ENCODE measurements around the gene PLAAT2. TPM values are rescaled to one million over a fixed set of nuclear protein-coding genes. Genes with fewer than 3 reads are reported as not detected.
A peak's percentile ranks its signal among the peaks of the same experiment; 100 is the strongest.

Gene PLAAT2
- total and polyA plus RNA-seq, 11 donors, result 0.11 to 3.8 (median 0.42) TPM; not detected in 7

DNA sequence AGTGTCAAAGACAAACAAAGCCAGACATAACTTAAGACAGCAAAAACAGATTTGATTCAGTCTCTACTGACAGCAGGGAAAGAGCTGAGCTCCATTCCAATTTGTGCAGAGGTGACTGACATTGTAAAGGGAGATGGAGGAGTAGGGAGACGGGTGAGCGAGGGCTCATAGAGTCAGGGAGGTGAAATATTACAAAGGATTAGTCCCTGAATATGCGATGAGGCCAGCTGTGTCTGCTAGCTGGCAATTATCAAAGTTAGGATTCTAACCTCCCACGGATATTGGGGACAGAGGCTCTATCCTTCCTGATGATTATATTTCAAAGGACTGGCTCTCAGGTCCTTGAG lies 8.3 kb downstream of the PLAAT2 start:
- H3K27me3 ChIP-seq, result no peaks in the 10 kb centered on the region
- peak overlapping the region in 1 of 12 donors; percentile 63 for H3K27ac ChIP-seq
- no peak overlapping the region for H3K4me3 ChIP-seq
- DNase-seq, result no peak
- 57 to 62% (median 59%) methylated on average over 4 of the region's 4 CpGs for WGBS, 4 donors
- no peaks in the 10 kb centered on the region for H3K36me3 ChIP-seq
- ATAC-seq, result no peak
- H3K4me1 ChIP-seq, result peaks cover 0 to 18% (median 0%) of the 10 kb centered on the region in 12 donors
- TF ChIP-seq, protein P1, sequence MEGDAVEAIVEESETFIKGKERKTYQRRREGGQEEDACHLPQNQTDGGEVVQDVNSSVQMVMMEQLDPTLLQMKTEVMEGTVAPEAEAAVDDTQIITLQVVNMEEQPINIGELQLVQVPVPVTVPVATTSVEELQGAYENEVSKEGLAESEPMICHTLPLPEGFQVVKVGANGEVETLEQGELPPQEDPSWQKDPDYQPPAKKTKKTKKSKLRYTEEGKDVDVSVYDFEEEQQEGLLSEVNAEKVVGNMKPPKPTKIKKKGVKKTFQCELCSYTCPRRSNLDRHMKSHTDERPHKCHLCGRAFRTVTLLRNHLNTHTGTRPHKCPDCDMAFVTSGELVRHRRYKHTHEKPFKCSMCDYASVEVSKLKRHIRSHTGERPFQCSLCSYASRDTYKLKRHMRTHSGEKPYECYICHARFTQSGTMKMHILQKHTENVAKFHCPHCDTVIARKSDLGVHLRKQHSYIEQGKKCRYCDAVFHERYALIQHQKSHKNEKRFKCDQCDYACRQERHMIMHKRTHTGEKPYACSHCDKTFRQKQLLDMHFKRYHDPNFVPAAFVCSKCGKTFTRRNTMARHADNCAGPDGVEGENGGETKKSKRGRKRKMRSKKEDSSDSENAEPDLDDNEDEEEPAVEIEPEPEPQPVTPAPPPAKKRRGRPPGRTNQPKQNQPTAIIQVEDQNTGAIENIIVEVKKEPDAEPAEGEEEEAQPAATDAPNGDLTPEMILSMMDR (IDR thresholded peaks at IDR 0.05), result no peak
- TF ChIP-seq POLR2A (IDR thresholded peaks at IDR 0.05), result no peak
- no peaks in the 10 kb centered on the region for H3K9me3 ChIP-seq
- intact Hi-C loops (cut with DNase I), result no loop called here

DNA sequence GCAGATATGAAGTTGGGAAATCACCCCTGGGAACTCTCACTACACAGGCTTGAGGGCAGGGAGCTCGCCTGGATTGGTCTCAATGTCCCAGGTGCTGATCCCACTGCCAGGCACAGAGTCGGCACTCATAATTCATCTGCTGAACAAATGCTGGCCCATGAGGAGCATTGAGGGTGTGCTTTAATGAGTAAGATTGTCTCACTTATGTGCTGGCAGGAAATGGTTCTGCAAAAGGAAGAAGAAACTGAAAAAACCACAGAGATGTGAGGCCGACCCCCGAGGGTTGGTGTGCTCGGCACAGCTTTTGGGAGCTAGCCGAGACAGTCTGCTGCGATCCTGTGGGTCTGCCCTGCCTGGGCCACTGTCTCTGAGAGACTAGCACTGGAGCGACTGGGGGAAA lies 9.4 kb downstream of the PLAAT2 start:
- Histone ChIP-seq H3K9me3 (no peaks in the 10 kb centered on the region), H3K4me3 (no peak overlapping the region), H3K27ac (peak overlapping the region in 1 of 12 donors; percentile 63), H3K36me3 (no peaks in the 10 kb centered on the region), H3K27me3 (no peaks in the 10 kb centered on the region), H3K4me1 (peaks cover 0 to 18% (median 0%) of the 10 kb centered on the region in 12 donors)
- WGBS, 4 donors, result 61 to 73% (median 63%) methylated on average over 8 of the region's 8 CpGs
- DNase-seq (no peak), ATAC-seq (no peak)
- intact Hi-C loops (cut with DNase I), result no loop called here
- TF ChIP-seq, protein P1 (IDR thresholded peaks at IDR 0.05), result no peak
- no peak for TF ChIP-seq POLR2A (IDR thresholded peaks at IDR 0.05)

DNA sequence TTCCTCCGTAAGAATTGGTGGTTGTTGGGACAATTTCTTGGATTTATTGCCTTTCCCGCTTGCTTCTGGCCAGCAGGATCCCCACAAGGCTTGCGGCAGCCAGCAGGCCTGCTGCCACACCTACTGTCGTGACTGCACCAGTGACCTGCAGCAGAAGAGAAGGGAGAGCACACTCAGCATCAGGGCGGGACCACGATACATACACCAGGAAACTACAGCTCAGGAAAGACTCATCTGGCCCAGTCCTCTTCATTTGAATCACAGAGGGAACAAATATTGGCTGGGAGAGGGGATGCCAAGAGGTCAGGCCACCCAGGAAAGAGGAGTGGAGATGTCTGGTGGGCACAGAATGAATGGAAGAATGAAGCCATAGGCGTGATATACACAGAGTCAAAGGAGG lies 10.3 kb downstream of the PLAAT2 start:
- WGBS, 4 donors, result 89 to 94% (median 92%) methylated on average over 7 of the region's 7 CpGs
- H3K36me3 ChIP-seq, result peaks cover 0 to under 1% (median 0%) of the 10 kb centered on the region in 9 donors
- H3K4me3 ChIP-seq, result no peak overlapping the region
- H3K27me3 ChIP-seq, result no peaks in the 10 kb centered on the region
- H3K27ac ChIP-seq, result peak overlapping the region in 1 of 12 donors; percentile 63
- ATAC-seq (no peak), DNase-seq (no peak)
- intact Hi-C loops (cut with DNase I), result no loop called here
- no peaks in the 10 kb centered on the region for H3K9me3 ChIP-seq
- H3K4me1 ChIP-seq, result peaks cover 0 to 18% (median 0%) of the 10 kb centered on the region in 12 donors
- no peak for TF ChIP-seq POLR2A (IDR thresholded peaks at IDR 0.05)
- TF ChIP-seq, protein P1 (IDR thresholded peaks at IDR 0.05), result no peak

DNA sequence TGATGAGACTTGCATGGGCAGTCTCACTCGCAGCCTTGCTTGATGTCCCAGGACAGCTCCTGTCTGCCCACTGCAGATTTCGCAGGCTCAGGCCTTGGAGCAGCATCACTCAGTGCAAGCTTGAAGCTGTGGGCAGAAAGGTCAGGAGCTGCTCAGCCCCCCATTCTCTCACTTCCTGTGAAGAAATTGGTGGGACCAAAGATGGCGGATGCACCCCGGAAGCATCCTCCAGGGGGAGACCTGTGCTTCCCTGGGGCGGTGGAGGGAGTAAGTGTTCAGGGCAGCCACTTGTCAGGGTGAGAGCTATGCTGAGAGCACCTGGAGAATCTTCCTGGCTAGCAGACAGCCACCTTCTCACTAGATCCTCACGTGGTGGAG lies 11.3 kb downstream of the PLAAT2 start:
- intact Hi-C loops (cut with DNase I), result no loop called here
- peak overlapping the region in 1 of 12 donors; percentile 44 for H3K27ac ChIP-seq
- no peak for DNase-seq
- no peak for ATAC-seq
- H3K36me3 ChIP-seq, result peaks cover 0 to 11% (median 0%) of the 10 kb centered on the region in 9 donors
- peaks cover 0 to 18% (median 0%) of the 10 kb centered on the region in 12 donors for H3K4me1 ChIP-seq
- no peaks in the 10 kb centered on the region for H3K9me3 ChIP-seq
- H3K27me3 ChIP-seq, result no peaks in the 10 kb centered on the region
- peak overlapping the region in 1 of 12 donors; percentile 26 for H3K4me3 ChIP-seq
- TF ChIP-seq POLR2A (IDR thresholded peaks at IDR 0.05), result no peak
- TF ChIP-seq, protein P1 (IDR thresholded peaks at IDR 0.05), result no peak
- 86 to 95% (median 88%) methylated on average over 5 to 6 of the region's 6 CpGs for WGBS, 4 donors
